HTERT RPE-1 (cell line): ENCODE results near the gene CAVIN3.

Experiments used
- in situ Hi-C: fragments of 300-500 bp; cut with MboI; formaldehyde crosslinking; loops from 4 replicates; pipeline ENCODE4 v1.14.3; 2020; ENCODE audit warnings: low sequenced_read_pairs

The CAVIN3 gene

DNA sequence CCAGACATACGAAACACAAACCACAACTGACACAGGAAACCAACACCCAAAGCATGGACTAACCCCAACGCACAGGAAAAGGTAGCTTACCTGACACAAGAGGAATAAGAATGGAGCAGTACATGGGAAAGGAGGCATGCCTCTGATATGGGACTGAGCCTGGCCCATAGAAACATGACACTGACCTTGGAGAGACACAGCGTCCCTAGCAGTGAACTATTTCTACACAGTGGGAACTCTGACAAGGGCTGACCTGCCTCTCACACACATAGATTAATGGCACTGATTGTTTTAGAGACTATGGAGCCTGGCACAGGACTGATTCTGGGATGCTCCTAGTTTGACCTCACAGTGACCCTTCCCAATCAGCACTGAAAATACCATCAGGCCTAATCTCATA, 48.7 kb downstream of the CAVIN3 start:
- in situ Hi-C loops, result no loop called here

DNA sequence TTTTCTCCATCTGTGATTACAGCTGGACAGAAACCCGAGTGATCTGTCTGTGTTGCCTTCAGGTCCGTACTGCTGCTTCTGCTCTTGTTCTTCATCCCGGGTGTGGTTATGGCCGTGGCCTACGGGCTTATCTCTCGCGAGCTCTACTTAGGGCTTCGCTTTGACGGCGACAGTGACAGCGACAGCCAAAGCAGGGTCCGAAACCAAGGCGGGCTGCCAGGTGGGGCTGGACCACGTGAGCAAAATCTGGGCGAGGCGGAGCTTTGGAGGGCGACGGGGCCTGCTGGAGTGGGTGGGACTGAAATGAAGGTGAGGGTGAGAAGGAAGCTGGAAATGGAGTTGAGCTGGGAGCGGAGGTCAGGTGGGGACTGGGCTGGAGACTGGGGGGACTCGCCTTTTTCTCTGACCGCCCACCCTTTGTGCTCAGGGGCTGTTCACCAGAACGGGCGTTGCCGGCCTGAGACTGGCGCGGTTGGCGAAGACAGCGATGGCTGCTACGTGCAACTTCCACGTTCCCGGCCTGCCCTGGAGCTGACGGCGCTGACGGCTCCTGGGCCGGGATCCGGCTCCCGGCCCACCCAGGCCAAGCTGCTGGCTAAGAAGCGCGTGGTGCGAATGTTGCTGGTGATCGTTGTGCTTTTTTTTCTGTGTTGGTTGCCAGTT, 49.6 kb downstream of the CAVIN3 start:
- in situ Hi-C loops, result no loop called here

DNA sequence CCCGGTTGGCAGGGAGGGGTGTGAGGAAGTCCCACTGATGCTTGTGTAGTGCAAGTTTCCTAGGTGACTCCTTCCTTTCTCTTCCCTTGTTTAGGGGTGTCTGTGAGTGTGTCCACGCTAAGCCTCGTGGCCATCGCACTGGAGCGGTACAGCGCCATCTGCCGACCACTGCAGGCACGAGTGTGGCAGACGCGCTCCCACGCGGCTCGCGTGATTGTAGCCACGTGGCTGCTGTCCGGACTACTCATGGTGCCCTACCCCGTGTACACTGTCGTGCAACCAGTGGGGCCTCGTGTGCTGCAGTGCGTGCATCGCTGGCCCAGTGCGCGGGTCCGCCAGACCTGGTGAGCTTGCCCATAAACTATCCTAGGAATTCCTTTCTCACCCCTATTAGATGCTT, 50.3 kb downstream of the CAVIN3 start:
- in situ Hi-C loops, result no loop called here
